K562 (cell line): ENCODE results near the gene HBG1. TPM values are rescaled to one million over a fixed set of nuclear protein-coding genes. Genes with fewer than 3 reads are reported as not detected.
A peak's percentile ranks its signal among the peaks of the same experiment; 100 is the strongest.

Experiments used
- CTBP1 ChIP-seq: fragments of 450-650 bp; IDR thresholded peaks from 2 replicates; pipeline ENCODE4 v1.6.1; 2016; ENCODE audit warnings: borderline replicate concordance
- HIVEP1 ChIP-seq: fragments of 250-450 bp; sonication (Bioruptor Pico); IDR thresholded peaks from 2 replicates; pipeline ENCODE4 v1.4.0; 2020; ENCODE audit warnings: mild to moderate bottlenecking
- JUND ChIP-seq, 2 experiments: IDR thresholded peaks; 2 replicates in 1 of 2; 3 replicates in 1 of 2; pipeline ENCODE4 v1.6.1; 2011; ENCODE audit warnings: borderline replicate concordance in 2 of 2, low read depth in 2 of 2, low read length in 2 of 2, improper control_type of control experiment in 1 of 2, missing biosample characterization in 1 of 2, missing genetic modification characterization in 1 of 2, missing genetic modification reagents in 1 of 2
- LCOR ChIP-seq: sonication (generic); formaldehyde crosslinking; IDR thresholded peaks from 2 replicates; pipeline ENCODE4 v1.8.0; 2022; ENCODE audit warnings: mild to moderate bottlenecking, missing genetic modification reagents
- MCM3 ChIP-seq: fragments of 450-650 bp; IDR thresholded peaks from 2 replicates; pipeline ENCODE4 v1.6.1; 2016
- NBN ChIP-seq: fragments of 450-650 bp; IDR thresholded peaks from 2 replicates; pipeline ENCODE4 v1.6.1; 2016; ENCODE audit warnings: low read depth, mild to moderate bottlenecking
- PURB ChIP-seq: sonication (generic); formaldehyde crosslinking; IDR thresholded peaks from 2 replicates; pipeline ENCODE4 v1.9.0; 2021; ENCODE audit warnings: low read depth, mild to moderate bottlenecking, missing genetic modification reagents
- RFX5 ChIP-seq: IDR thresholded peaks from 2 replicates; pipeline ENCODE4 v1.6.1; 2011; ENCODE audit warnings: low read depth, mild to moderate bottlenecking, improper control_type of control experiment, low read length
- SIN3B ChIP-seq: fragments of 450-650 bp; IDR thresholded peaks from 2 replicates; pipeline ENCODE4 v1.6.1; 2017; ENCODE audit warnings: low read depth, mild to moderate bottlenecking, moderate library complexity
- SMARCE1 ChIP-seq: fragments of 450-650 bp; IDR thresholded peaks from 2 replicates; pipeline ENCODE4 v1.7.1; 2016; ENCODE audit warnings: mild to moderate bottlenecking
- SOX6 ChIP-seq: fragments of 450-650 bp; IDR thresholded peaks from 2 replicates; pipeline ENCODE4 v1.6.1; 2014; ENCODE audit warnings: mild to moderate bottlenecking
- SREBF2 ChIP-seq: sonication (generic); formaldehyde crosslinking; IDR thresholded peaks from 2 replicates; pipeline ENCODE4 v1.4.0; 2020; ENCODE audit warnings: mild to moderate bottlenecking, missing genetic modification reagents
- ZBTB7A ChIP-seq: IDR thresholded peaks from 2 replicates; pipeline ENCODE4 v1.6.1; 2011; ENCODE audit warnings: low read depth, mild to moderate bottlenecking, low read length, moderate library complexity, borderline replicate concordance; ENCODE audit not compliant: control insufficient read depth
- ZNF121 ChIP-seq: sonication (generic); formaldehyde crosslinking; conservative IDR thresholded peaks from 2 replicates; pipeline ENCODE4 v1.8.0; 2022; ENCODE audit warnings: missing genetic modification reagents
- ZNF311 ChIP-seq: fragments of 250-450 bp; sonication (Bioruptor Pico); IDR thresholded peaks from 2 replicates; pipeline ENCODE4 v1.4.0; 2020; ENCODE audit warnings: mild to moderate bottlenecking, moderate library complexity
- ZNF507 ChIP-seq: conservative IDR thresholded peaks from 2 replicates; pipeline ENCODE4 v1.6.1; 2017; ENCODE audit warnings: missing genetic modification characterization, missing compliant biosample characterization
- polyA plus RNA-seq, 8 experiments: library from polyadenylated mRNA; depleted of rRNA in 4 of 8; stranded (reverse) in 5 of 8; unstranded in 3 of 8; fragments of >200 nt; fragmentation: Nextera tagmentation in 2 of 8; fragmentation: Illumina TruSeq in 1 of 8; extraction: Ambion mirVana in 2 of 8; extraction: Trizol in 1 of 8; gene quantifications; 2 replicates each; pipeline versions ENCODE4 v1.2.1 to v1.2.3, GENCODE V29; 2011 to 2014; ENCODE audit warnings: inconsistent platforms in 1 of 8, missing spikeins in 1 of 8
- total RNA-seq, 7 experiments: library from RNA; depleted of rRNA in 6 of 7; stranded (reverse); fragments of >200 nt in 6 of 7; fragmentation: Illumina TruSeq in 2 of 7; extraction: Trizol in 2 of 7; gene quantifications; 2 replicates each; pipeline versions ENCODE4 v1.2.1 to v1.2.3, GENCODE V29; 2011 to 2021; ENCODE audit warnings: low replicate concordance in 1 of 7
- TF ChIP-seq, protein P1 (sequence below): sonication (generic); formaldehyde crosslinking; IDR thresholded peaks from 2 replicates; pipeline ENCODE4 v1.9.0; 2022; ENCODE audit warnings: mild to moderate bottlenecking, missing genetic modification reagents
- TF ChIP-seq, protein P2 (sequence below): IDR thresholded peaks from 2 replicates; pipeline ENCODE4 v1.6.1; 2011; ENCODE audit not compliant: insufficient read length; ENCODE audit errors: extremely low read depth
- TF ChIP-seq, protein P3 (sequence below): sonication (generic); formaldehyde crosslinking; IDR thresholded peaks from 2 replicates; pipeline ENCODE4 v1.4.0; 2020; ENCODE audit warnings: mild to moderate bottlenecking, missing genetic modification reagents
- TF ChIP-seq, protein P4 (sequence below): fragments of 450-650 bp; IDR thresholded peaks from 2 replicates; pipeline ENCODE4 v1.6.1; 2016; ENCODE audit warnings: mild to moderate bottlenecking
- TF ChIP-seq, protein P5 (sequence below): sonication (generic); IDR thresholded peaks from 2 replicates; pipeline ENCODE4 v1.6.1; 2016
- TF ChIP-seq, protein P6 (sequence below): fragments of 250-450 bp; sonication (Bioruptor Pico); IDR thresholded peaks from 2 replicates; pipeline ENCODE4 v1.5.0; 2021

HBG1 gene
- total and polyA plus RNA-seq, 9 of the 15 experiments (the other 6 are each of a cell fraction or from before 2014, with no cell fraction given), result 1,066 to 16,338 (median 4,898) TPM

DNA sequence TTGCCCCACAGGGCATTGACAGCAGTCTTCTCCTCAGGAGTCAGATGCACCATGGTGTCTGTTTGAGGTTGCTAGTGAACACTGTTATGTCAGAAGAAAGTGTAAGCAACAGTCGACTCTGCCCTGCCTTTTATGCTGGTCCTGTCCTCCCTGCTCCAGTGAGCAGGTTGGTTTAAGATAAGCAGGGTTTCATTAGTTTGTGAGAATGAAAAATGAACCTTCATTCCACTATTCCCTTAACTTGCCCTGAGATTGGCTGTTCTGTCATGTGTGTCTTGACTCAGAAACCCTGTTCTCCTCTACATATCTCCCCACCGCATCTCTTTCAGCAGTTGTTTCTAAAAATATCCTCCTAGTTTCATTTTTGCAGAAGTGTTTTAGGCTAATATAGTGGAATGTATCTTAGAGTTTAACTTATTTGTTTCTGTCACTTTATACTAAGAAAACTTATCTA is 15.2 kb downstream of the HBG1 start, which contains the start of gene HBD (continued):
- TF ChIP-seq, protein P1, sequence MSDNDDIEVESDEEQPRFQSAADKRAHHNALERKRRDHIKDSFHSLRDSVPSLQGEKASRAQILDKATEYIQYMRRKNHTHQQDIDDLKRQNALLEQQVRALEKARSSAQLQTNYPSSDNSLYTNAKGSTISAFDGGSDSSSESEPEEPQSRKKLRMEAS (CRISPR knock-in tag), result no peak
- no peak for TF ChIP-seq ZNF311 (CRISPR knock-in tag)
- TF ChIP-seq NBN, result 0 out of 2 replicates have a peak, but pooled peaks have one; percentile 48
- no peak for TF ChIP-seq ZNF507 (tag)
- TF ChIP-seq, protein P2, sequence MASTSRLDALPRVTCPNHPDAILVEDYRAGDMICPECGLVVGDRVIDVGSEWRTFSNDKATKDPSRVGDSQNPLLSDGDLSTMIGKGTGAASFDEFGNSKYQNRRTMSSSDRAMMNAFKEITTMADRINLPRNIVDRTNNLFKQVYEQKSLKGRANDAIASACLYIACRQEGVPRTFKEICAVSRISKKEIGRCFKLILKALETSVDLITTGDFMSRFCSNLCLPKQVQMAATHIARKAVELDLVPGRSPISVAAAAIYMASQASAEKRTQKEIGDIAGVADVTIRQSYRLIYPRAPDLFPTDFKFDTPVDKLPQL, result no peak
- no peak for TF ChIP-seq PURB (CRISPR knock-in tag)
- TF ChIP-seq ZNF121 (CRISPR knock-in tag), result no peak
- TF ChIP-seq JUND (IDR thresholded peaks at IDR 0.05; ENCODE audit: borderline replicate concordance, low read depth, low read length), result peak; percentile 51; the same call in 1 of the 2 replicates
- peak; percentile 57; the same call in 2 of the 3 replicates for TF ChIP-seq JUND (tag; IDR thresholded peaks at IDR 0.05; ENCODE audit: borderline replicate concordance, low read depth, low read length)
- TF ChIP-seq SIN3B, result no peak
- TF ChIP-seq, protein P3, sequence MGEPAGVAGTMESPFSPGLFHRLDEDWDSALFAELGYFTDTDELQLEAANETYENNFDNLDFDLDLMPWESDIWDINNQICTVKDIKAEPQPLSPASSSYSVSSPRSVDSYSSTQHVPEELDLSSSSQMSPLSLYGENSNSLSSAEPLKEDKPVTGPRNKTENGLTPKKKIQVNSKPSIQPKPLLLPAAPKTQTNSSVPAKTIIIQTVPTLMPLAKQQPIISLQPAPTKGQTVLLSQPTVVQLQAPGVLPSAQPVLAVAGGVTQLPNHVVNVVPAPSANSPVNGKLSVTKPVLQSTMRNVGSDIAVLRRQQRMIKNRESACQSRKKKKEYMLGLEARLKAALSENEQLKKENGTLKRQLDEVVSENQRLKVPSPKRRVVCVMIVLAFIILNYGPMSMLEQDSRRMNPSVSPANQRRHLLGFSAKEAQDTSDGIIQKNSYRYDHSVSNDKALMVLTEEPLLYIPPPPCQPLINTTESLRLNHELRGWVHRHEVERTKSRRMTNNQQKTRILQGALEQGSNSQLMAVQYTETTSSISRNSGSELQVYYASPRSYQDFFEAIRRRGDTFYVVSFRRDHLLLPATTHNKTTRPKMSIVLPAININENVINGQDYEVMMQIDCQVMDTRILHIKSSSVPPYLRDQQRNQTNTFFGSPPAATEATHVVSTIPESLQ (CRISPR knock-in tag), result no peak
- TF ChIP-seq SREBF2 (CRISPR knock-in tag), result no peak
- TF ChIP-seq RFX5, result no peak
- TF ChIP-seq, protein P4, sequence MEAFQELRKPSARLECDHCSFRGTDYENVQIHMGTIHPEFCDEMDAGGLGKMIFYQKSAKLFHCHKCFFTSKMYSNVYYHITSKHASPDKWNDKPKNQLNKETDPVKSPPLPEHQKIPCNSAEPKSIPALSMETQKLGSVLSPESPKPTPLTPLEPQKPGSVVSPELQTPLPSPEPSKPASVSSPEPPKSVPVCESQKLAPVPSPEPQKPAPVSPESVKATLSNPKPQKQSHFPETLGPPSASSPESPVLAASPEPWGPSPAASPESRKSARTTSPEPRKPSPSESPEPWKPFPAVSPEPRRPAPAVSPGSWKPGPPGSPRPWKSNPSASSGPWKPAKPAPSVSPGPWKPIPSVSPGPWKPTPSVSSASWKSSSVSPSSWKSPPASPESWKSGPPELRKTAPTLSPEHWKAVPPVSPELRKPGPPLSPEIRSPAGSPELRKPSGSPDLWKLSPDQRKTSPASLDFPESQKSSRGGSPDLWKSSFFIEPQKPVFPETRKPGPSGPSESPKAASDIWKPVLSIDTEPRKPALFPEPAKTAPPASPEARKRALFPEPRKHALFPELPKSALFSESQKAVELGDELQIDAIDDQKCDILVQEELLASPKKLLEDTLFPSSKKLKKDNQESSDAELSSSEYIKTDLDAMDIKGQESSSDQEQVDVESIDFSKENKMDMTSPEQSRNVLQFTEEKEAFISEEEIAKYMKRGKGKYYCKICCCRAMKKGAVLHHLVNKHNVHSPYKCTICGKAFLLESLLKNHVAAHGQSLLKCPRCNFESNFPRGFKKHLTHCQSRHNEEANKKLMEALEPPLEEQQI, result peak; percentile 16; the same call in 1 of the 2 replicates
- peak; percentile 74; the same call in 1 of the 2 replicates for TF ChIP-seq SOX6
- no peak for TF ChIP-seq HIVEP1 (CRISPR knock-in tag)
- TF ChIP-seq, protein P5, sequence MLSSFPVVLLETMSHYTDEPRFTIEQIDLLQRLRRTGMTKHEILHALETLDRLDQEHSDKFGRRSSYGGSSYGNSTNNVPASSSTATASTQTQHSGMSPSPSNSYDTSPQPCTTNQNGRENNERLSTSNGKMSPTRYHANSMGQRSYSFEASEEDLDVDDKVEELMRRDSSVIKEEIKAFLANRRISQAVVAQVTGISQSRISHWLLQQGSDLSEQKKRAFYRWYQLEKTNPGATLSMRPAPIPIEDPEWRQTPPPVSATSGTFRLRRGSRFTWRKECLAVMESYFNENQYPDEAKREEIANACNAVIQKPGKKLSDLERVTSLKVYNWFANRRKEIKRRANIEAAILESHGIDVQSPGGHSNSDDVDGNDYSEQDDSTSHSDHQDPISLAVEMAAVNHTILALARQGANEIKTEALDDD, result peak; percentile 91
- TF ChIP-seq, protein P6, sequence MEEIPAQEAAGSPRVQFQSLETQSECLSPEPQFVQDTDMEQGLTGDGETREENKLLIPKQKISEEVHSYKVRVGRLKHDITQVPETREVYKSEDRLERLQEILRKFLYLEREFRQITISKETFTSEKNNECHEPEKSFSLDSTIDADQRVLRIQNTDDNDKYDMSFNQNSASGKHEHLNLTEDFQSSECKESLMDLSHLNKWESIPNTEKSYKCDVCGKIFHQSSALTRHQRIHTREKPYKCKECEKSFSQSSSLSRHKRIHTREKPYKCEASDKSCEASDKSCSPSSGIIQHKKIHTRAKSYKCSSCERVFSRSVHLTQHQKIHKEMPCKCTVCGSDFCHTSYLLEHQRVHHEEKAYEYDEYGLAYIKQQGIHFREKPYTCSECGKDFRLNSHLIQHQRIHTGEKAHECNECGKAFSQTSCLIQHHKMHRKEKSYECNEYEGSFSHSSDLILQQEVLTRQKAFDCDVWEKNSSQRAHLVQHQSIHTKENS (CRISPR knock-in tag), result no peak
- TF ChIP-seq ZBTB7A, result no peak
- peak; percentile 45; the same call in 1 of the 2 replicates for TF ChIP-seq CTBP1
- TF ChIP-seq LCOR (CRISPR knock-in tag), result no peak
- peak; percentile 81 for TF ChIP-seq SMARCE1
- TF ChIP-seq MCM3, result no peak
